ENCODE results near the gene NVL. TPM values are rescaled to one million over a fixed set of nuclear protein-coding genes. Genes with fewer than 3 reads are reported as not detected.

The NVL gene
- polyA plus RNA-seq, 1 of the 3 experiments (the other 2 are of a cell fraction): 12.4 TPM

DNA sequence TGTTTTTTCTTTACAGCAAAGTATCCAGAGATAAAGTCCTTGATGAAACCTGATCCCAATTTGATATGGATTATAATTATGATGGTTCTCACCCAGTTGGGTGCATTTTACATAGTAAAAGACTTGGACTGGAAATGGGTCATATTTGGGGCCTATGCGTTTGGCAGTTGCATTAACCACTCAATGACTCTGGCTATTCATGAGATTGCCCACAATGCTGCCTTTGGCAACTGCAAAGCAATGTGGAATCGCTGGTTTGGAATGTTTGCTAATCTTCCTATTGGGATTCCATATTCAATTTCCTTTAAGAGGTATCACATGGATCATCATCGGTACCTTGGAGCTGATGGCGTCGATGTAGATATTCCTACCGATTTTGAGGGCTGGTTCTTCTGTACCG, 140.4 kb downstream of the NVL start:
- ChIA-PET POLR2A (no interaction called here), CTCF (no interaction called here)
- no peaks in the 10 kb centered on the region for H3K9me2 ChIP-seq
- H3K27ac ChIP-seq (ENCODE audit: low read depth in 2 of 2, low read length in 1 of 2): no peak overlapping the region
- H4K20me1 ChIP-seq (ENCODE audit: insufficient read depth): peaks cover 47% of the 10 kb centered on the region
- H3K9ac ChIP-seq: no peak overlapping the region
- H3K9me3 ChIP-seq: no peaks in the 10 kb centered on the region
- peaks cover under 1 to 13% of the 10 kb centered on the region in 2 experiments; a peak in 2 of 4 replicates for H3K4me1 ChIP-seq (ENCODE audit: control insufficient read depth in 1 of 2, insufficient read depth in 2 of 2, low read depth in 1 of 2, low read length in 1 of 2)
- peaks cover 89% of the 10 kb centered on the region for H3K79me2 ChIP-seq (ENCODE audit: insufficient read depth)
- no peak overlapping the region for H3K4me3 ChIP-seq (ENCODE audit: low read depth in 2 of 2, low read length in 1 of 2)
- H3K4me2 ChIP-seq: no peak overlapping the region
- 96% methylated on average over 7 of the region's 7 CpGs for WGBS (ENCODE audit: low lambda C conversion rate)
- TF ChIP-seq, protein P1, sequence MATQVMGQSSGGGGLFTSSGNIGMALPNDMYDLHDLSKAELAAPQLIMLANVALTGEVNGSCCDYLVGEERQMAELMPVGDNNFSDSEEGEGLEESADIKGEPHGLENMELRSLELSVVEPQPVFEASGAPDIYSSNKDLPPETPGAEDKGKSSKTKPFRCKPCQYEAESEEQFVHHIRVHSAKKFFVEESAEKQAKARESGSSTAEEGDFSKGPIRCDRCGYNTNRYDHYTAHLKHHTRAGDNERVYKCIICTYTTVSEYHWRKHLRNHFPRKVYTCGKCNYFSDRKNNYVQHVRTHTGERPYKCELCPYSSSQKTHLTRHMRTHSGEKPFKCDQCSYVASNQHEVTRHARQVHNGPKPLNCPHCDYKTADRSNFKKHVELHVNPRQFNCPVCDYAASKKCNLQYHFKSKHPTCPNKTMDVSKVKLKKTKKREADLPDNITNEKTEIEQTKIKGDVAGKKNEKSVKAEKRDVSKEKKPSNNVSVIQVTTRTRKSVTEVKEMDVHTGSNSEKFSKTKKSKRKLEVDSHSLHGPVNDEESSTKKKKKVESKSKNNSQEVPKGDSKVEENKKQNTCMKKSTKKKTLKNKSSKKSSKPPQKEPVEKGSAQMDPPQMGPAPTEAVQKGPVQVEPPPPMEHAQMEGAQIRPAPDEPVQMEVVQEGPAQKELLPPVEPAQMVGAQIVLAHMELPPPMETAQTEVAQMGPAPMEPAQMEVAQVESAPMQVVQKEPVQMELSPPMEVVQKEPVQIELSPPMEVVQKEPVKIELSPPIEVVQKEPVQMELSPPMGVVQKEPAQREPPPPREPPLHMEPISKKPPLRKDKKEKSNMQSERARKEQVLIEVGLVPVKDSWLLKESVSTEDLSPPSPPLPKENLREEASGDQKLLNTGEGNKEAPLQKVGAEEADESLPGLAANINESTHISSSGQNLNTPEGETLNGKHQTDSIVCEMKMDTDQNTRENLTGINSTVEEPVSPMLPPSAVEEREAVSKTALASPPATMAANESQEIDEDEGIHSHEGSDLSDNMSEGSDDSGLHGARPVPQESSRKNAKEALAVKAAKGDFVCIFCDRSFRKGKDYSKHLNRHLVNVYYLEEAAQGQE (IDR thresholded peaks at IDR 0.05; ENCODE audit: low read depth, low read length): no peak
- no peak for TF ChIP-seq NFIC (IDR thresholded peaks at IDR 0.05; ENCODE audit: borderline replicate concordance)
- H3K36me3 ChIP-seq (replicated peaks in 1 of 2; ENCODE audit: control insufficient read depth in 1 of 2, insufficient read depth in 2 of 2, low read length in 1 of 2): peaks cover 18 to 52% of the 10 kb centered on the region in 2 experiments
- DNase-seq: no peak
- H3F3A ChIP-seq (replicated peaks; ENCODE audit: insufficient read depth): peaks cover 14% of the 10 kb centered on the region
- no peaks in the 10 kb centered on the region for H3K27me3 ChIP-seq (ENCODE audit: insufficient read depth)
- no peak overlapping the region for H2AFZ ChIP-seq (ENCODE audit: low read depth)

DNA sequence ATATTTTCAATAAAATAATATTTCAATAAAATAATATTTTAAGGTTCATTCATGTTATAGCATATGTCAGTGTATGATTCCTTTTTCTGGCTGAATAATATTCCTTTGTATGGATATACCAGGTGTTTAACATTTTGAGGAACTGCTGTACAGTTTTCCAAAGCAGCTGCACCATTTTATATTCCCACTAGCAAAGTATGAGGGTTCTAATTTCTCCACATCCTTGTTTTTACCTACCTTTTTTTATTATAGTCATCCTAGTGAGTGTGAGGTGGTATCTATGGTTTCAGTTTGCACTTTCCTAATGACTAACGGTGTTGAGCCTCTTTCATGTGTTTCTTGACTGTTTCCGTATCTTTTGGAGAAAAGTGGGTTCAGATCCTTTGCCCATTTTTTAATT, 141.7 kb downstream of the NVL start:
- POLR2A ChIA-PET: no interaction called here
- peaks cover 96% of the 10 kb centered on the region for H3K79me2 ChIP-seq (ENCODE audit: insufficient read depth)
- H3K36me3 ChIP-seq (replicated peaks in 1 of 2; ENCODE audit: control insufficient read depth in 1 of 2, insufficient read depth in 2 of 2, low read length in 1 of 2): peaks cover 15 to 49% of the 10 kb centered on the region in 2 experiments
- H3K9me2 ChIP-seq: no peaks in the 10 kb centered on the region
- H3K4me2 ChIP-seq: no peak overlapping the region
- H3K27ac ChIP-seq (ENCODE audit: low read depth in 2 of 2, low read length in 1 of 2): no peak overlapping the region
- H3K27me3 ChIP-seq (ENCODE audit: insufficient read depth): no peaks in the 10 kb centered on the region
- peaks cover 14% of the 10 kb centered on the region for H3F3A ChIP-seq (replicated peaks; ENCODE audit: insufficient read depth)
- TF ChIP-seq GABPA (IDR thresholded peaks at IDR 0.05; ENCODE audit: low read depth) (no peak), TEAD4 (IDR thresholded peaks at IDR 0.05; ENCODE audit: borderline replicate concordance, insufficient read depth) (no peak), TCF12 (IDR thresholded peaks at IDR 0.05) (no peak), FOSL2 (IDR thresholded peaks at IDR 0.05; ENCODE audit: borderline replicate concordance, low read depth) (no peak), MEF2A (IDR thresholded peaks at IDR 0.05; ENCODE audit: borderline replicate concordance, low read depth) (no peak)
- TF ChIP-seq, protein P2, sequence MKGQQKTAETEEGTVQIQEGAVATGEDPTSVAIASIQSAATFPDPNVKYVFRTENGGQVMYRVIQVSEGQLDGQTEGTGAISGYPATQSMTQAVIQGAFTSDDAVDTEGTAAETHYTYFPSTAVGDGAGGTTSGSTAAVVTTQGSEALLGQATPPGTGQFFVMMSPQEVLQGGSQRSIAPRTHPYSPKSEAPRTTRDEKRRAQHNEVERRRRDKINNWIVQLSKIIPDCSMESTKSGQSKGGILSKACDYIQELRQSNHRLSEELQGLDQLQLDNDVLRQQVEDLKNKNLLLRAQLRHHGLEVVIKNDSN (IDR thresholded peaks at IDR 0.05; ENCODE audit: borderline replicate concordance, low read depth): no peak
- CTCF ChIA-PET: no interaction called here
- 93% methylated on average over 2 of the region's 2 CpGs for WGBS (ENCODE audit: low lambda C conversion rate)
- H3K4me3 ChIP-seq (ENCODE audit: low read depth in 2 of 2, low read length in 1 of 2): no peak overlapping the region
- no peak overlapping the region for H3K9ac ChIP-seq
- peaks cover 3 to 17% of the 10 kb centered on the region in 2 experiments; a peak in 2 of 4 replicates for H3K4me1 ChIP-seq (ENCODE audit: control insufficient read depth in 1 of 2, insufficient read depth in 2 of 2, low read depth in 1 of 2, low read length in 1 of 2)
- H2AFZ ChIP-seq (ENCODE audit: low read depth): no peak overlapping the region
- DNase-seq: no peak
- no peaks in the 10 kb centered on the region for H3K9me3 ChIP-seq
- H4K20me1 ChIP-seq (ENCODE audit: insufficient read depth): peaks cover 47% of the 10 kb centered on the region

Measured in SK-N-SH (cell line).